MM.1S (cell line): ENCODE measurements around the gene SRRM4.

Experiments used
- EZH2 ChIP-seq: fragments of 300-600 bp; sonication (generic); optimal IDR thresholded peaks from 2 replicates; pipeline ENCODE3; 2017; ENCODE audit warnings: low read depth, mild to moderate bottlenecking, antibody characterized with exemption, low read length, mixed read lengths
- EZH2phosphoT487 ChIP-seq: fragments of 300-600 bp; sonication (generic); IDR thresholded peaks from 2 replicates; pipeline ENCODE4 v1.6.1; 2018; ENCODE audit warnings: antibody characterized with exemption, low read length
- TF ChIP-seq, protein P1 (sequence below): fragments of 300-600 bp; sonication (generic); IDR thresholded peaks from 2 replicates; pipeline ENCODE4 v1.5.1; 2016; ENCODE audit warnings: antibody characterized with exemption, low read length, mixed read lengths

DNA sequence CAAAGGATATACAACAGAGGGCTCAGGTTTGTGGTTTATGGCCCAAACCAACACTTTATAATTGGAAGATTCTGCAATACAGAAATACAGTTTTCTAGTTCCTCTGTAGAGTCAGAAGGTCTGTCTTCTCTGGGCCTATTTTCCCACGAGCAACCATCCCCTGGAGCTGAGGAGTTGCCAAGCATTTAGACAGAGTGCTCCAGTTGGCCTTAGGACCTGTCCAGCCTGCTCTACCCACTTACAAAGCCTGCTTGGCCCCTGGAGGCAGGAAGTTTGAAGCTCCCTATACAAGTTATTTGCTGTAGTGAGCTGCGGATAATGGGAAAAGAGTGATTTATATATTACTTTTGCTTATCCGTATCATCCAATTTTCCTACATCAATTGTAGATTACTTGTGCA is 136.6 kb downstream of the SRRM4 start:
- TF ChIP-seq, protein P1, sequence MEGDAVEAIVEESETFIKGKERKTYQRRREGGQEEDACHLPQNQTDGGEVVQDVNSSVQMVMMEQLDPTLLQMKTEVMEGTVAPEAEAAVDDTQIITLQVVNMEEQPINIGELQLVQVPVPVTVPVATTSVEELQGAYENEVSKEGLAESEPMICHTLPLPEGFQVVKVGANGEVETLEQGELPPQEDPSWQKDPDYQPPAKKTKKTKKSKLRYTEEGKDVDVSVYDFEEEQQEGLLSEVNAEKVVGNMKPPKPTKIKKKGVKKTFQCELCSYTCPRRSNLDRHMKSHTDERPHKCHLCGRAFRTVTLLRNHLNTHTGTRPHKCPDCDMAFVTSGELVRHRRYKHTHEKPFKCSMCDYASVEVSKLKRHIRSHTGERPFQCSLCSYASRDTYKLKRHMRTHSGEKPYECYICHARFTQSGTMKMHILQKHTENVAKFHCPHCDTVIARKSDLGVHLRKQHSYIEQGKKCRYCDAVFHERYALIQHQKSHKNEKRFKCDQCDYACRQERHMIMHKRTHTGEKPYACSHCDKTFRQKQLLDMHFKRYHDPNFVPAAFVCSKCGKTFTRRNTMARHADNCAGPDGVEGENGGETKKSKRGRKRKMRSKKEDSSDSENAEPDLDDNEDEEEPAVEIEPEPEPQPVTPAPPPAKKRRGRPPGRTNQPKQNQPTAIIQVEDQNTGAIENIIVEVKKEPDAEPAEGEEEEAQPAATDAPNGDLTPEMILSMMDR = no peak
- no peak for TF ChIP-seq EZH2phosphoT487
- TF ChIP-seq EZH2 = no peak
